Spleen (tissue), 7 donors: ENCODE results near the gene HLA-DPB1.

Experiments used
- CTCF ChIP-seq, 11 experiments: fragments of 200-600 bp in 7 of 11; fragments of 450-650 bp in 4 of 11; sonication (generic) in 4 of 11; IDR thresholded peaks in 8 of 11; conservative IDR thresholded peaks in 3 of 11; 1 replicate in 7 of 11; 2 replicates in 4 of 11; pipeline versions ENCODE4 v1.4.0 to v1.8.0; 2016 to 2021; ENCODE audit warnings: antibody characterized with exemption in 11 of 11, inconsistent platforms in 4 of 11, mild to moderate bottlenecking in 1 of 11
- POLR2A ChIP-seq, 3 donors: fragments of 450-650 bp; IDR thresholded peaks; one replicate each; pipeline ENCODE4 v1.5.1; 2017; ENCODE audit warnings: antibody characterized with exemption in 3 of 3, mild to moderate bottlenecking in 1 of 3
- POLR2AphosphoS5 ChIP-seq, 3 donors: sonication (generic); formaldehyde crosslinking; IDR thresholded peaks; one replicate each; pipeline ENCODE4 v1.5.1; 2017; ENCODE audit warnings: antibody characterized with exemption in 3 of 3
- donor health status: DM: no; HTN: no; CAD: no; lungs with moderate emphysema.
- donor health status: DM: no; HTN: no; CAD: no.
- donor health status: DM: no; HTN: no; CAD: no.

- TF ChIP-seq POLR2A (IDR thresholded peaks at IDR 0.05) (no peak), POLR2AphosphoS5 (IDR thresholded peaks at IDR 0.05) (peak in 1 of 3 donors; percentile 21), CTCF (IDR thresholded peaks at IDR 0.05 in 8 of 11, conservative IDR thresholded peaks at IDR 0.05 in 3 of 11) (no peak)
These were observed 5.5 kb downstream of the HLA-DPB1 start for GRCh38 chr6:33081098-33081824.
